NCI-H2171 treated with DMSO at 0.1 percent for 48 hours (cell line): ENCODE measurements around the gene RNF157.
"Not testable (repeated sequence)": the region's sequence is repeated elsewhere in the genome, so short reads cannot be mapped to it uniquely, and the experiment has no call there.

Experiments
- DNase-seq: peaks from one replicate; lab custom pipeline; 2025; lab: John Stamatoyannopoulos, UW

Gene RNF157

DNA sequence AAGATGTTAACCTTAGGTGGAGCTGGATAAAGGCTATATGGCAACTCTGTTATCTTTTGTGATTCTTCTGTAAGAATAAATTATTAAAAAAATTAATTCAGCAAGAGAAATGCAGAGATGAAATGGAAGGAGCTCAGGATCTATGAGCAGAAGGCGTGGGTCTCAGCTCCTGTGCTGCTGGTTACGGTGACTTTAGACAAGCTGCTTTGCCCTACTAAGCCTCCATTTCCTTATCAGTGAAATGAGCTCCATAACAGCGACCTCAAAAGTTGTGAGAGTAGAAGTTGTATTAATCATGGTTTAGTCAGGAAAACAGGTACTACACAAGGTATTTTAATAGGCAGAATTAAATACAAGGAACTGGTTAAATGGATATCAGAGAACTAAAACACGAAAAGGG is 51.0 kb downstream of the RNF157 start:
- DNase-seq = no peak

DNA sequence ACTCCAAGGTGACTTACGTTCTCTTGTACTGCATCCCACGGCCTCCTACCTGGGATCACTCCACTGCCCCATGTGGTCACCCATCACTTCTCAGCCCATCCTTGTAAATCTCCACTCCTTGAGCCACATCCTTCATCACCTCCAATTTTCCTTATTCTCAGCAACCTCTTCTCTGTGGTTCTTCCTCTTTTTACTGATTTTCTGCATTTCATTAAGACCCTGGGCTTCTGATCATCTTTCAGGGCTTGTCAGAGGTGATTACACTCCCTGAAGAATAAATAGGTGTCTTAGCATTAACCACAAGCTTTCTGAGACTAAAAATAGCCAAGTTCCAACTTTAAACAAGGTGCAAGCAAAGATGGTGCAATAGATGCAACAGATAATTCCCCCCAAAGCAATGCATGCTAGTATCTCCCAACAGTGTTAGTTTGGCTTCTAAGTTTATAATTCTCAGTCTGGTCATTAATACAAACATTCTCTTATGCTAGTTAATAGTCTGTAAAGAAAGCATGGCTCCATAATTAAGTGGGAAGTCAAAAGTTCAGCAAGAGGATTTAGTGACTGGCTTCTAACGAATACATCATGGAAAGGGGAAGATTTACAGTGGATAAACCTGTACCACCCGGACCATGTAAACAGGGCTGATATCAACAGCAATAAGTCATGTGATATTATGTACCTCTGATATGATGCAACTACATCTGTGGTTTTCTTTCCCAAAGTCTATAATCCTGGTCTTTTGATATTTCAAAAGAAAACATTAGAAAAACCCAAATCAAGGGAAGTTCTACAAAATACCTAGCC is 51.9 kb downstream of the RNF157 start:
- no peak for DNase-seq

DNA sequence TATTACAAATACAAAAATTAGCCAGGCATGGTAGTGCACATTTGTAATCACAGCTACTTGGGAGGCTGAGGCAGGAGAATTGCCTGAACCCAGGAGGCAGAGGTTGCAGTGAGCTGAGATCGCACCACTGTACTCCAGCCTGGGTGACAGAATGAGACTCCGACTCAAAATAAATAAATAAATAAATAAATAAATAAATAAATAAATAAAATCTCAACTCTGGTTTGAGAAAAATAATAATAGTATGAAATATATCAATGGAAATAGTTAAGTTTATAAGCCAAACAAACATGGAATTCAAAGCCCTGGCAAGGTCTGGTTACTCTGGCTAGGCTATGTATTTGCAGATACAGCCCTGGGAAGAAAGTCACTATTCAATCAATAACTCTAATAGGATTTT is 53.5 kb downstream of the RNF157 start:
- not testable (repeated sequence) for DNase-seq

DNA sequence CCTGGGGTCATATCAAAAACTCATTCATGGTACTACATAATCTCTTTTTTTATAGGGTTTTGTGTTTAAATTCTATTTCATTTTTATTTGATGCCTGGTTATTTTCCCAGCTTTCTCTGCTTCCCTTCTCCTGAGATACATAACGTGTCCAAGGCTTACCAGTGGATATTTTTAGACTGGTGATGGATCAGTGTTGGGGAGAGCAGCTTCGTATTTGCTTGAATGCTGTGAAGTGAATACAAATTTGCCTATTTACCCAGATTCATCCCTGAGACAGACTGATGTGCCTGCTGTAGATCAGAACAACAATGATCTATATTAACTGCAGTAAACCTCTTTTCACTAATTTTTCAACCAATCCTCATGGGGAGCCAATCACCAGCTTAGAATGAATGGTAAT is 56.0 kb downstream of the RNF157 start:
- no peak for DNase-seq

DNA sequence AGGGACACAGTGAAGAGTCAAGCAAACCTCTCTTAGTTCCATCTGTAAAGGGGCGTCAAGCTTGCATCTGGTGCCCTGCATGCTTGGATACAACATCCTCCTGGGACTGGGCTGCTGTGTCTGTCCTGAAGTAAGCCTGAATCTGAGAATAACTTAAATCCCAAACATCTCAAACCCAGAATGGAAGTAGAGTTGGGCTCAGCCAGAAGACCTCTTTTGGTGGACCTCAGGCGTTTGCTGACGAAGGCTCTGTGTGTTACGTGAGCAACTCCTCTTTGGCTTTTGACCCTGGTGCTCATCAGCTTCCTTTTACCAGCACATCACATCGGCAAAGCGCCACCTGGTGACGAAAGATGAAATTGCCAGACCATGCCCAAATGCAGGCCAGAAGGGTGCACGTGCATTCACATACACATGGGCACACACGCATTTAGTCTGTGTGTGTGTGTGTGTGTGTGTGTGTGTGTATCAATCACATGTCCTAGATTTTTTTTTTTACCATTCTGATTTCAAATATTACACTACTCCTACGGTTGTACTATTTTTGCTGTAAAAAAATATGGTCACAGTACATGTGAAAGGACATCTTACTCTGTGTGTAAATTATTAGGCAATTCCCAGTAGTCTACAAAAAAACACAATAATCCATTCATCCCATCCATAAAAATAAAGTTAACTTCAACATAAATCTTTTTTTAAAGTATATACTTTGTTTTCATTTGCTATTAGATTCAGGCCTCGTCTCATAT is 58.1 kb downstream of the RNF157 start:
- peak; percentile 89 for DNase-seq

DNA sequence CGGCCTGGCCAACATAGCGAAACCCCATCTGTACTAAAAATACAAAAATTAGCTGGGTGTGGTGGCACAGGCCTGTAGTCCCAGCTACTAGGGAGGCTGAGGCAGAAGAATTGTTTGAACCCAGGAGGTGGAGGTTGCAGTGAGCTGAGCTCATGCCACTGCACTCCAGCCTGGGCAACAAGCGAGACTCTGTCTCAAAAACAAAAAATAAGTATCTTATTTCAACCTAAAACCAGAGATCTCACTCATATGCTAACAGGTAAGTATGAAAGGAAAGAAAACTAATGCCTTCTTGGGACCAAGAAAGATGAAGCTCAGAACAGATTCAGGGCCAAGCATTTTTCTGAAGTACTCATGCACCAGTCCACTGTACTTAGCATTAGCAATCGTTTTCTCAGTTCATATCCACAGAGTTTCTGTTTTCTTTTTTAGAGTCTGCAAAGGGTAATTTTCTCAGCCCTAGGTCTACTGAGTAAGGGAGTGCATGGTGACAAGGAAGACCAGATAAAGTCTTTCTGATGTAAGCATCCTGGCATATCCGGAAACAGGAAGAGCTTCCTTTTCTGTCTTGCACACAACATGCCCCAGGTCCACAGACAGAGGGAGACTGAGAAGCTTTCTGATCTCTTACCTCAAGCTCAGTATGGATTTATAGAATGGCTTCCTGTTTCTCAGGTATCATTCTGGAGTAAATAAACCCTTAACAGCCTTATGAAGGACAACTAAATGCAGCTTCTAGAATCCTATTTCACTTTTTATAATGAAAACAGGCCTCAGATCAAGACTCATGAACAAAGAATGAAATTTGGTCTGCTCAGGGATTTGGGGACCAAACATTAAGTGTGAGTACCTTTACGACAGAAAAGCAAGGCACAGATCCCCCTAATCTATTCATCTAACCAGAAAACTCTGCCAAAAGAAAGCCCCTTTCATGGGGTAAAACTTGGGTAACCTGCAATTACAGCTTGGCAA is 60.5 kb downstream of the RNF157 start:
- no peak for DNase-seq

DNA sequence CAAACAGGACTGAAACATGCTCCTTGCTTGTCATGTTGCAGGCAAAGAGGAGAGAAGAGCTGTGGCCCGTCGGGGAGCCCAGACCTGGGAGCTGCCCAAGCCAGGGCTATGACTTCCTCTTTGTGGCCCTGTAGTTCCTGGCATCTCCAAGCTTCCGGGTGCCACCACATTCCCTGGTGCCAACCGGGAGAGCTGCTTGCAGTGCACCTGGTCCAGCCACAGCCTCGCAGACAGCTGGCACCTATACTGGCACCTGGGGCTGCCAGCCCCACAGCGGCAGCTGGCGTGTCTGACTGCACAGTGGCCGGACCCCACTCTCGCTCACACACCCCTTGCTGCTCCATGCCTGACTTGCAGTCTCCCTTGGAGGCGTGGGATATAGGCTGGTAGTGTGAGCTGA is 62.2 kb downstream of the RNF157 start:
- DNase-seq = no peak

DNA sequence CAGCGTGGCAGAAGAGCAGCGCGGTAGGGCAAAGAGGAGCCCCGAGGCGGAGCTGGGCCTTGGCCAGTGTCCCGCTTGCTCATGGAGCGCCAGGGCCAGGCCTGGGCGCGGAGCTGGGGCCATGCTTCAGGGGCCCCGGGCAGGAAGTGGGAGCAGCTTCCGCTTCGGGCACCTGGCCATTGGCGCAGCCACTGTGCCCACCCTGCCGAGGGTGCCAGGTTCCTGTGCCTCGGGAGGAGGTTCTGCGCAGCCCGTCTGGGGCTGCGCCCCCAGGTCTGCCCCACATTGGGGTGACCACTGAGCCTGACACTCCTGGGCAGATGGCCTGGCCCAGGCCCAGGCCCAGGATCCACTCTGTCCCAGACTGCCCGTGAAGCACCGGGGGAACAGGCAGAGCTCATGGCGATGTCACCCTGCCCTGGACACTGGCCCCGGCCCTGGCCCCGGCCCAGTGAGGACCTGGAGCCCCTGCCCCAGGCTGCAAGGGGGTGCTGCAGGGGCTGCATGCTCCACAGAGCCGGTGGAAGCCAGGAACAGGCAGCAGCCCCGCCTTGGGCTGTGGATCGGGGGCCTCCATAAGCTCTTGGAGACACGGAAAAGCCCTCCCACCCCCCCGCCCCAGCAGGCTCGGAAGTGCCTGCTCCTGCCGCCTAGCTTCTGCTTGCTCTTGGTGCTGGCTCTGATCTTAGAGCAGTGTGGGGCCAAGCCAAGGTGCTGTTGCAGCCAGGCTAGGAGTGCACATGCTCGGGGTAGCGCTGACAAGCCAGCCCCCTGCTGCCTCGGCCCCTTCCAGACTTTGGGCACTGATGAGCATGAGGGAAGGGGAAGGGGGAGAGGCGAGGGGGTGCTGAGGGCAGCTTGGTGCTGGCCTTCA is 63.4 kb downstream of the RNF157 start:
- no peak for DNase-seq

DNA sequence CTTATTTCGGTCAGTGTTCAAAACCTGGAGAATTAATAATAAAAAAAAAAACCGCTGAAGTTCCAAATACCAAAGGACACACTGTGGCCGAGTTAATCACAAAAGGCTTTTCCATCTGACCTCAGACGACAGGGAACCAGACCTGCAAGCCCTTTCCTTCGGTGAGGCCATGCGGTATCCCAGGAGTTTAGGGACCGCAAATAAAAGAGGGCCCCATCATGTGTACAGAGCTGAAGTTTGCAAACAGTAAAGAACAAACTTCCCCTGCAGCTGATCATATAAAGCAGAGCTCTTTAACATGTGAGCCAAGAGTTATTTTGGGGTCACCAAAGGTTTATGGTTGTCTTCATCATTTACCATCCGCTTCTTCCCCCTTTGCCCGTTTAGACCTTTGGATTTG is 66.3 kb downstream of the RNF157 start:
- DNase-seq = no peak

DNA sequence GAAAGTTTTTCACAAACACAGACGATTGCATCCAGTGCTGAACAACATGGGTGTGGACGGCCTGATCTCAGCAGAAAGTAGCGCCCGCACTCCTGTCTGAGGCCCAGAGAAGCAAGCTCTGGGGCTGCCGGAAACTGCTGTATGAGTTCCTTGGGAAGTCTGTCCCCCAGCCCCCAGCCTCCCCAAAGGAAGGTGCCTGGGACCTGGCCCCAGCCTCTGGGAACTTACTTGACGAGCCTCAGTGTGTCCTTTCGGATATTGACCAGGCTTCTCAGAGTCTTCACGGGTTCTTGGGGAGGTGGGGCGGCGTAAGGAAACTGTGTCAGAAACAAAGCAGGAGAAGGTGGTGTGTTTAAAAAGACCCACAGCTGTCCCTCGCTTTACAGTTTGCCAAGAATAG is 66.8 kb downstream of the RNF157 start:
- no peak for DNase-seq

DNA sequence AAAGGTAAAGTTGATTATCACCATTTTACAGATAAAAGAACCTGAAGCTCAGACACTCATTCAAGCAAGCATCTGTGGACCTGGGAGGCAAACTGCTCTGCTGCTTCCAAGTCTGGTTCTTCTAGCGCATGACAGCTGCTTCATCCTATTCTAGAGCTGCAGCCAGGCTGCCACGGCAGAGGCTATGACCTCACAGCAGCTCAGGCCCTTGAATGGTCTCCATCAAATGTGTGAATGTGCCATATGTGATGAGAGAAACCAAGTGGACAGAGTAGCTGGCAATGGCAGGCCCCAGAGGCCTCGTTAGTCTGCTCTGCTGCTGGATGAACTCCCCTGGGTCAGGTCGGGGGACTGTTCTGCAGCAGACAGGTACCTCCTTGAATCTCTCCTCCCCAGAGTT is 68.6 kb downstream of the RNF157 start:
- DNase-seq = peak; percentile 60

DNA sequence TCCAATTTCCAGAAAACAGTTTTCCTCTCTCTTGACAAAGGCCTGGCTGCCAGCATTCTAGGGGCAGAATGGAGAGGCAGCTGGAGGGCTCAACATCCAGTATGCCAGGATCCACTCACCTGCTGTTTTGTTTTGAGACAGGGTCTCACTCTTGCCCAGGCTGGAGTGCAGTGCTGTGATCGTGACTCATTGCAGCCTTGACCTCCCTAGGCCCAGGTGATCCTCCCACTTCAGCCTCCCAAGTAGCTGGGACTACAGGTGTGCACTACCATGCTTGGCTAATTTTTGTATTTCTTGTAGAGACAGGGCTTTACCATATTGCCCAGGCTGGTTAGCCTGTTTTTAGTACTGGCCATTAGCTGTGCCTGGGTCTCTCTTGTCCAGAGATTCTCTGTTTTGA is 70.2 kb downstream of the RNF157 start:
- no peak for DNase-seq

DNA sequence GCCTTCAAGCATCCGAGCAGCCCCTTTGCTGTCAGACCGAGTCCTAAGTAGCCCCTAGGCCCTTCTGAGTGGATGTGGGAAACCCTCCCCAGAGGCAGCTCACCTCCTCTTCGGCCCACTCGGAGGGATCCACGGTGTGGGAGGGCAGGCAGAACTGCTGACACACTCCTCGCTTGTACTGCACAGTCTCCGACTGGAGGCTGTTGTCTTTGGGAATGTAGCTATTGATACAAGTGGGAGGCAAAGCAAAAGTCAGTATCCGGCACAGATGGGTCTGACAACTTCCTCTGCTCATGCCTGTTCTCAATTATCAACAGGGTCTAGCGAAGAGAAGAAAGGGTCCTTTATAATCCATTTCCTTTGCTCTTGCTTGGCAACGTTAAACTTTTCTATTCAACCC is 73.4 kb downstream of the RNF157 start:
- no peak for DNase-seq

DNA sequence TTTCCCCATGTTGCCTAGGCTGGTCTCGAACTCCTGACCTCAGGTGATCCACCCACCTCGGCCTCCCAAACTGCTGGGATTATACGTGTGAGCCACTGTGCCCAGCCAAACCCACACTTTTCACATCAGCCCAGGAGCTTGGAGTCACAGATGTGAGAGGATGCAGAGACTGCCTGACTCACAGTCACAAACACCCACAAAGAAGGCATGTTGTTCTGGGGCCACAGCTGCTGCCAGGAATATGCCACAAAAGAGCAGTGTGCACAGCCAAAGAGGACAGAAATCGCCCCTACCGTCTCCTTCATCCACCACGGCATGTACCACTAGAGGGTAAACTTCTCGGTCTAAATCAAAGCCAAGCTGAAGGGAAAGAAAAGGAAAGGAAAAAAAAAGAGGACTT is 74.1 kb downstream of the RNF157 start:
- DNase-seq = no peak

DNA sequence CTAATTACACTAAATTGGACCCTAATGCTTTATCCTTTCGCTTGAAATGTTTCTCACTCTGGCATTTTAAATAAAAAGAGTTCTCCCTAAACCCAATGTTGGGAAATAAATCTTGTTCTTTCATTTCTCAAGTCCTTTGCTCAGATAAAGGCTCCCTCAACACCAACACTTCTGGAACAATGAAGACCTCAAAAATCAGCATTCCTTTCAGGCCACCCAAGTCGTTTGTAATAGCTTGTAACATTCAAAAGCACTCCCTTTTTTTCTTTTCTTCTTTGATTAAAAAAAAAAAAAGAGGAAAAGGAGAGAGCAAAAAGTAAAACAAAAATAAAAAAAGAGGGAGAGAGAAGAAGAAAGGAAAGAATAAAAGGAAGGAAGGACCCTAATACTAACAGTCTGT is 76.0 kb downstream of the RNF157 start:
- DNase-seq = no peak

DNA sequence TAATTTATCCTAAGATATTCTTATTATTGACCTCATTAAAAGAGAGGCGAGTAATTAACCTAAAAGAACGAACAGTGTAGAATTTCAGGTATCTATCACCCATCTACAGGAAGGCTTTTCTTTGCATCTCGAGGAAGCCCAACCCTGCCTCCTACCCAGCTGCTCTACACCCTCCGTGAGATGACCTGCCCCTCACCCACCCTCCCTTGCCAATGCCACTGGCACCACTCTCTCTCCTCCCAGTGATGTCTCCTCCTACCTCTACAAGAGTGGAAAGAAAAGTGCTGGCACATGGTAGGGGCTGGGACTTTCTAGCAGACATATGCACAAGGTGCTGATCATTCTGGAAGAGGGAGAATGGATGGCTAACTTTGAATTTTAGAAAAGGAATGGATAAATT is 76.4 kb downstream of the RNF157 start:
- DNase-seq = no peak

DNA sequence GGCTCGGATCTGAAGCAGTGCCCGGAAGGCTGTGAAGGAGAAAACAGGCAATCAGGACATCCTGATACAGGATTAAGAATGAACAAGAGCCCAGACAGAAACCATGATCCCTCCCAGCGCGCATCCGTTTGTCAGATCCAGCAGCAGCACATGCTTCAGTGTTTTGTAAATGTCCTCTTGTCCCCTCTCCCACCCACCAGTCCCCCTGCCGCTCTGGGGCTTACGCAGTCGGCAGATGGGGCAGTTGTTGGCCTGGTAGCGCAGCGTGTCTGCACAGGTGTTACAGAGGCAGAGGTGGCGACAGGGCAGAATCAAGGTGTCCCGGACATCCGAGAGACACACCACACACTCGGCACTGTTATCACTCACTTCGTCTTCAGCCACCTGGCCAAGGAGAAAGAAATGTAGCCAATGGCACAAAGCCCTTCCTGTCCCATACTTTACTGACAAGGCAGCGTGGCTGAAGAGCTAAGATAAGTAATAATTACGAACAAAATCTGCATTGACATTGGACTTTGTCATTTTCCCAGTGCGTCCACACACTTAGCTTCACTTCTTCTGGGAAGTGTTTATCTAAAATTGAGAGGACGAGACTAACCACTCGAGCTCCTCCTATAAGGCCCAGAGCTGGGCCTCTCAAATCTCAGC is 78.5 kb downstream of the RNF157 start:
- DNase-seq = no peak

DNA sequence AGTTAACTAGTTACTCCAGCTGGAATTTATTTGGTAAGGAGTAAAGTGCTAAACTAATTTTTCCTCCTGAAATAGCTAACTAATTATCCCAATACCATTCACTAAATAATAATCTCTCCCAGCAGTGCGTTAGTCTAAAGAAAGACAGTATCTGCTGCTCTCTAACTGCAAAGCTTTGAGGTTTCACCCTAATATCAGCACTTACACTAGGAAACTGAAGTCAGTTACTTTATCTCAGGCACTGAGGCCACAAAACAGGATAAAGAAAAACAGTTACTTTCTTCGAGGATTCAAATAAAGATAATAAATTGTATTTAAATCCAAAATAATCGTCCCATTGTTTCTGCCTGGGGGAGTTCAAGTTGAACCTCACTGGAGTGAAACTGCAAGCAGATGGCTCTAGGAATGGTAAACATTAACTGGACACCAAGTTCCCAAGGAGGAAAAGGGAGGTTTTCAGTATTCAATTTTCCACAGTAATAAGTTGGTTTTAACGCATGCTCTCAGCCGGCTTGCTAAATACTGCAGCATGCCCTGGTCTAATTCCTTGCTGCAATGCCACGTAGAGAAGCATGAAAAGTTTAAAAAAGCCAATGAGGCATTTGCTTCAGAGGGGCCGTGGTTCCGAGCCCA is 79.3 kb downstream of the RNF157 start:
- no peak for DNase-seq

DNA sequence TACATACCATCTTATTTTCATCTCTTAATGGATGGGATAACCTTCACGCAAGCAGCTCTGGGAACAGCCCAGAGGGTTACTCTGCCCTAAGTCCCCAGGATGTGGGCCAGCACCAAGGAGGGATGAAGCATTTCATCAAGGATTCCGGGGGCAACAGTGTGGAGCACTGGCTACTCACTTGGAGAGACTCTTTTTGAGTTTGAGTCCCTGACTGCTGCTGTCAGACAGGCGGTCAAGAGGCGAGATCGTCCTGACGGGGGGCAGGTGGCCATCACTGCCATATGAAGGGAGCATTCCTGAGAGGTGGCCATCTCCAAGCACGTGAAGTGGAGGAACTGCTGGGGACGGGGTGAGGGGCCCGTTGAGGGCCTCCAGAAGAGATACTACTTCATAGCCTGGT is 81.1 kb downstream of the RNF157 start:
- no peak for DNase-seq

DNA sequence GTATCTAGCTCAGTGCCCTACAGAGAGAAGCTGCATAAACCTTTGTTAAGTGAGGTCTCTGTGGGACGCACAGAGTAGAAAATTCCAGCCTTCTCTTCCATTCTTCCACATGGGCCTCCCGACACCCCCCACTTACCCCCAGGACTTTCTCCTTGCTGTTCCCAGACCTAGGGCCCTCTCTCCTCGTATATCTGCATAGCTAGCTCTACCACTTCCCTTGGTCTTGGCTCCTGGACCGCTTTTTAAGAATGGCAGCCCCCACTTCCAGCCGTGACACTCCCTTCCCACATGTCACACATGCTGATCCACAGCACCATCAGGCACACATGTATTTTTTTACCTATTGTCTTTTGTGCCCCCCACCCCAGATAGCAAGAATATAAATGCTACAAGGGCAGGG is 82.5 kb downstream of the RNF157 start:
- no peak for DNase-seq

DNA sequence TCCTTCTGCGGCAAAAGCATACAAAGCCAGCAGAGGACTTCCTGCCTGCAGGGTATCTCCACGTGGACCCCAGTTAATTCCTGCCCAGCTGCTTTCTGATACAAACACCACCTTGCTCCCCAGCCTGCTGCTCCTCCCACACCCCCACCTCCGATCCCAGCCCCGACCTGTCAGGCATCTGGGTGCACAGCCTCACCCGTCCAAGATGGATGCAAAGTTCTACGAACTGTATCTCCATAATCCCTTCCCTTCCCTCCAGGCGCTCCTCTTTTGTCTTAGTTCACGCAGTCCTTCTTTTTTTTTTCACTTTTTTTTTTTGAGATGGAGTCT is 83.7 kb downstream of the RNF157 start:
- no peak for DNase-seq
